GM12872 (cell line): ENCODE results near the gene CELF2.

Experiments used
- CTCF ChIP-seq: IDR thresholded peaks from 3 replicates; pipeline ENCODE4 v1.5.1; 2011; ENCODE audit warnings: low read depth, mild to moderate bottlenecking, low read length, moderate library complexity; ENCODE audit not compliant: insufficient read depth

CELF2 gene

GRCh38 chr10:11181978-11182377 lies 164.3 kb downstream of the CELF2 start:
- TF ChIP-seq CTCF, result no peak

- TF ChIP-seq CTCF, result no peak
Observed at GRCh38 chr10:11183015-11183414, 165.3 kb downstream of the CELF2 start.

DNA sequence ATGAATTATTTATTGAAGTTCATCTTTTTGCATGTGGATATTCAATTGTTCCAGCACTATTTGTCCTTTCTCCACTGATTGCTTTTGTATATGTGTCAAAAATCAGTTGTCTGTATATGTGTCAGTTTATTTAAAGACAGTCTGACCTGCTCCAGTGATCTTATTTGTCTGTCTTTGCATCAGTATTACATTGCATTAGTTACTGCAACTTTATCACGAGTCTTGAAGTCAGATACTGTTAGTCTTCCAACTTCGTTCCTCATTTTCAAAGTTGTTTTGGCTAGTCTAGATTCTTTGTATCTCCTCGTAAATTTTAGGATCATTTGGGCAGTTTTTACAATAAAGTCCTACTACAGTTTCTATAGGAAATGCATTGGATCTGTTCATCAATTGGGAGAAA lies 166.4 kb downstream of the CELF2 start:
- no peak for TF ChIP-seq CTCF

DNA sequence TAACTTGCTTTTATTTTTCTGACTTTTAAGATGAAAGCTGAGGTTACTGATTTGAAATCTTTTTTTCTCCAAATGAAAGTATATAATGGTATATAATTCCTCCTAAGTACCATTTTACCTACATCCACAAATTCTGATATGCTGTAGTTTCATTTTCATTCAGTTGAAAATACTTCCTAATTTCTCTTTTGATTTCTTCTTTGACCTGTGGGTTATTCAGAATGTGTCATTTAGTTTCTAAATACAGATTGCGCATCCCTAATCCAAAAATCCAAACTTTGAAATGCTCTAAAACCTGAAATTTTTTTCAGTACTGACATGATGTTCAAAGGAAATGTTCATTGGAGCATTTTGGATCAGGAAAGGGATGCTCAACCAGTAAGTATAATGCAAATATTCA lies 168.7 kb downstream of the CELF2 start:
- TF ChIP-seq CTCF, result no peak

GRCh38 chr10:11189582-11190376 lies 172.1 kb downstream of the CELF2 start:
- TF ChIP-seq CTCF, result no peak

DNA sequence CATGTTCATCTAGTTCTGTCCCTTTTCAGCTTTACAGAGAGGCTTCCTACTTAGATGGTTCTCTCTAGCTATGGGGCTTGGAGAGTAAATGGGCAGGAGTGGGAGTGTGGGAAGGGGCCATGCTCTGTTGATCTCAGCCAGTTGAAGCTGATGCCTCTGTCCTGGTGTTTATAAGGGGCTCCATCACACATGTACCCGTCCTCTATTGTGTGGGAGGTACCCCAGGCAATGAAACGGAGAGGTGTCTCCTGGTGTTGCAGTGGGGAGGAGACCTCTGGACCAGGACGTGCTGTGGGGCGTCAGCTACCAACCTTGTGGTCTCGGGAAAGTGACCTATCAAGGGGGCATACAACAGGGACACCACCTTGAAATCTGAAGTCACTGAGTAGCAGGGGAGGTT lies 173.5 kb downstream of the CELF2 start:
- no peak for TF ChIP-seq CTCF

DNA sequence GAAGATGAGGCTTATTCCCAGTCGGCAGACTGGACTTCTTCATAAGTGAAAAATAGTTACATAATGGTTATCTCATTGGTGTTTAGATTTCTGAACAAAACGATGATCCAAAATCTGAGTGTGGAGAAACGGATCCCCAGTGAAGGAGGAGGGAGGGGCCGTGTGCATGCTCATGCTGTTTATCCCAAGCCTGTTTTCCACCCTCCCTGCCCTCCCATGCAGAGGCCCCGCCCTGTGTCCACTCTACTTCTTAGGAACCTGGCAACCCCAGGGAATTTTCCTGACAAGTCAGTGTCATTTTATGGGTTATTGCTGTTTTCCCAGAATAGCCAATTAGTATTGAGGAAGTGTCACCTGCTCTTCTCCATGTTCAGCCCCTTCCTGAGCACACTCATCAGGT lies 174.0 kb downstream of the CELF2 start:
- no peak for TF ChIP-seq CTCF
